Upper lobe of right lung (tissue), 1 donor: ENCODE measurements around the gene MGME1. TPM values are rescaled to one million over a fixed set of nuclear protein-coding genes. Genes with fewer than 3 reads are reported as not detected.

ENCODE experiments used
- ATAC-seq: fragments of 200-7000 bp; cut with Tn5 transposase; one replicate; pipeline ENCODE4 v1.9.1; 2020; ENCODE audit warnings: mild to moderate bottlenecking, moderate library complexity
- DNase-seq: peaks from one replicate; pipeline ENCODE4 v3.0.0-alpha.2; 2020
- H3K27ac ChIP-seq: fragments of 200-600 bp; one replicate; pipeline ENCODE4 v1.8.0; 2022
- H3K27me3 ChIP-seq: fragments of 200-600 bp; one replicate; pipeline ENCODE4 v1.8.0; 2022; ENCODE audit warnings: mild to moderate bottlenecking
- H3K36me3 ChIP-seq: fragments of 200-600 bp; one replicate; pipeline ENCODE4 v1.8.0; 2022
- H3K4me1 ChIP-seq: fragments of 200-600 bp; one replicate; pipeline ENCODE4 v1.8.0; 2022
- H3K4me3 ChIP-seq: fragments of 200-600 bp; one replicate; pipeline ENCODE4 v1.8.0; 2022; ENCODE audit warnings: mild to moderate bottlenecking
- H3K9me3 ChIP-seq: fragments of 200-600 bp; one replicate; pipeline ENCODE4 v1.8.0; 2022
- intact Hi-C: fragments of 100-400 bp; cut with DNase I; formaldehyde crosslinking; loops from one replicate; pipeline ENCODE4 v1.11.0; 2022
- total RNA-seq: library from RNA; stranded (reverse); fragmentation: NEBNext Ultra II Directional; extraction: Animal tissue kit (Norgen Biotek cat#: 25700); gene quantifications from one replicate; pipeline ENCODE4 v1.2.1, GENCODE V29; 2021
- TF ChIP-seq, protein P1 (sequence below): fragments of 200-600 bp; IDR thresholded peaks from one replicate; pipeline ENCODE4 v1.8.0; 2022; ENCODE audit warnings: antibody characterized with exemption
- donor health status: DM: no; HTN: yes; CAD: no; lungs with severe emphysema.

Gene MGME1
- total RNA-seq, 1 donor from 2014 or later = 10.2 TPM

DNA sequence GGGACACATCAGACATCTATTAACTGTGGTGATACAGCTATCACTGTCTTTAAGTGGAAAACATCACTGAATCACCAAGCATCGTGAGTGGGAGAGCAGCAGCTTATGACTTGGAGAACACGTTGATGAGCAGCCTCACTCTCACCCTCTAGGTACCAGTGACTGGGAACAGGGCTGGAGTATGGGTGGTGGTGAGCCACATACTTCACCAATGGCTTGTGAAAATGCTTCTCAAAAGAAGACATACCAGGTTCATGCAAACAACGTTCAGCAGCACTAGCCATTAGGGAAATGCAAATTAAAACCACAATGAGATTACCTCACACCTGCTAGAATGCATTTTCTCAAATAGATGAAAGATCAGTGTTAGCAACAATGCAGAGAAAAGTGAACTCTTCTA lies 25.5 kb upstream of the MGME1 start:
- TF ChIP-seq, protein P1, sequence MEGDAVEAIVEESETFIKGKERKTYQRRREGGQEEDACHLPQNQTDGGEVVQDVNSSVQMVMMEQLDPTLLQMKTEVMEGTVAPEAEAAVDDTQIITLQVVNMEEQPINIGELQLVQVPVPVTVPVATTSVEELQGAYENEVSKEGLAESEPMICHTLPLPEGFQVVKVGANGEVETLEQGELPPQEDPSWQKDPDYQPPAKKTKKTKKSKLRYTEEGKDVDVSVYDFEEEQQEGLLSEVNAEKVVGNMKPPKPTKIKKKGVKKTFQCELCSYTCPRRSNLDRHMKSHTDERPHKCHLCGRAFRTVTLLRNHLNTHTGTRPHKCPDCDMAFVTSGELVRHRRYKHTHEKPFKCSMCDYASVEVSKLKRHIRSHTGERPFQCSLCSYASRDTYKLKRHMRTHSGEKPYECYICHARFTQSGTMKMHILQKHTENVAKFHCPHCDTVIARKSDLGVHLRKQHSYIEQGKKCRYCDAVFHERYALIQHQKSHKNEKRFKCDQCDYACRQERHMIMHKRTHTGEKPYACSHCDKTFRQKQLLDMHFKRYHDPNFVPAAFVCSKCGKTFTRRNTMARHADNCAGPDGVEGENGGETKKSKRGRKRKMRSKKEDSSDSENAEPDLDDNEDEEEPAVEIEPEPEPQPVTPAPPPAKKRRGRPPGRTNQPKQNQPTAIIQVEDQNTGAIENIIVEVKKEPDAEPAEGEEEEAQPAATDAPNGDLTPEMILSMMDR = no peak
- DNase-seq = no peak
- H3K36me3 ChIP-seq = peaks cover 74% of the 10 kb centered on the region

DNA sequence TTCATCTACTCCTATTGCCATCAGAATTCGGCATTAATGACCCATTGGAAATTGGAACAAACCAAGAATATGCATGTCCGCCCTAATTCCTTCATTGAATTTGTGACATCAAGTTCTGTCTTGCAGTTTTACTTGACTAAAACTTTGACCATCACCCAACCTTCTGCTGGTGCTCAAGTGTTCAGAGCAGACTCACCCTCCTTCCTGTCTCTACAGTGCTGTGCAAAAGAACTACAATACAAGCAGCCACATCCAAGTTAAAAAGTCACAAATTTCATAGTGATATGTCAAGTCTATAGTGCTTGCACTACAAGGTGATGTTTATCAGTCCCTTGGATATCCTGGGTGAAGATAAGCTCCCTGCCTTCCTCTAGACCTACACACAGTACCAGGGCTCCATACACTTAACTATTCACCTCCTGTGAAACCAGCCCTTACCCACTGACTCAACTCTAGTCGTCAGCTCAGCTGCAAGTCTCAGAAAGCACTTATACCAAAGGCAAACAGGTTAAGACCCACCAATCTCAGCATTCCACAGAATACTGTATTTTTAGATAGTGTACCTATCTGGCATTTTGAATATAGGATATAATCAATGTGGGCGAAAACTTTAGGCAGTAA lies 23.9 kb upstream of the MGME1 start:
- Histone ChIP-seq H3K36me3 (peaks cover 91% of the 10 kb centered on the region), H3K9me3 (no peaks in the 10 kb centered on the region), H3K27me3 (no peaks in the 10 kb centered on the region), H3K4me1 (peaks cover 3% of the 10 kb centered on the region), H3K27ac (no peak overlapping the region), H3K4me3 (no peak overlapping the region)
- intact Hi-C loops = no loop called here
- ATAC-seq (no peak), DNase-seq (no peak)
- TF ChIP-seq, protein P1 = no peak

More for the DNA sequence above, 25.5 kb upstream of the MGME1 start:
- intact Hi-C loops = no loop called here
- no peak for ATAC-seq
- H3K27ac ChIP-seq = no peak overlapping the region
- no peaks in the 10 kb centered on the region for H3K27me3 ChIP-seq
- H3K4me3 ChIP-seq = no peak overlapping the region
- peaks cover 17% of the 10 kb centered on the region for H3K4me1 ChIP-seq
- no peaks in the 10 kb centered on the region for H3K9me3 ChIP-seq

DNA sequence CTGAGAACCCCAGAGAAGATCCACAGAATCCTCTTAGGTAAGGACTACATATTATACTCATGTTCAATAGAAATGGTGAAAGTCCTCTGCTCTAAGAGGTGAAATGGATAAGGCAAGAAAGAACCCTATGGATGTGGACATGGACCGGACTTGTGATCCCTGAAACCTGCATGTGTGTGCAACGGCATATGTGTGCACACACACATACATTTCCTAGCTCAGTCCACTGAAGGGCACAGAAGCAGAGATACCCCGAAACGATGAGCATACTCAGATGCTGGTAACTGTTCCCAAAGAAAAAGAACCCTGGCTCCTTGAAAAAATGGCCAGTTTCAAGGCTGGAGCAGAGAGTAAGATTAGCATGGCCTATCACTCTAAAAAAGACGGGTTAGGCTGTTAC lies 22.8 kb upstream of the MGME1 start:
- no peak for ATAC-seq
- intact Hi-C loops = no loop called here
- H3K4me1 ChIP-seq = peaks cover 3% of the 10 kb centered on the region
- peaks cover 98% of the 10 kb centered on the region for H3K36me3 ChIP-seq
- no peak overlapping the region for H3K27ac ChIP-seq
- no peaks in the 10 kb centered on the region for H3K27me3 ChIP-seq
- H3K9me3 ChIP-seq = no peaks in the 10 kb centered on the region
- no peak overlapping the region for H3K4me3 ChIP-seq
- TF ChIP-seq, protein P1 = no peak
- DNase-seq = no peak

DNA sequence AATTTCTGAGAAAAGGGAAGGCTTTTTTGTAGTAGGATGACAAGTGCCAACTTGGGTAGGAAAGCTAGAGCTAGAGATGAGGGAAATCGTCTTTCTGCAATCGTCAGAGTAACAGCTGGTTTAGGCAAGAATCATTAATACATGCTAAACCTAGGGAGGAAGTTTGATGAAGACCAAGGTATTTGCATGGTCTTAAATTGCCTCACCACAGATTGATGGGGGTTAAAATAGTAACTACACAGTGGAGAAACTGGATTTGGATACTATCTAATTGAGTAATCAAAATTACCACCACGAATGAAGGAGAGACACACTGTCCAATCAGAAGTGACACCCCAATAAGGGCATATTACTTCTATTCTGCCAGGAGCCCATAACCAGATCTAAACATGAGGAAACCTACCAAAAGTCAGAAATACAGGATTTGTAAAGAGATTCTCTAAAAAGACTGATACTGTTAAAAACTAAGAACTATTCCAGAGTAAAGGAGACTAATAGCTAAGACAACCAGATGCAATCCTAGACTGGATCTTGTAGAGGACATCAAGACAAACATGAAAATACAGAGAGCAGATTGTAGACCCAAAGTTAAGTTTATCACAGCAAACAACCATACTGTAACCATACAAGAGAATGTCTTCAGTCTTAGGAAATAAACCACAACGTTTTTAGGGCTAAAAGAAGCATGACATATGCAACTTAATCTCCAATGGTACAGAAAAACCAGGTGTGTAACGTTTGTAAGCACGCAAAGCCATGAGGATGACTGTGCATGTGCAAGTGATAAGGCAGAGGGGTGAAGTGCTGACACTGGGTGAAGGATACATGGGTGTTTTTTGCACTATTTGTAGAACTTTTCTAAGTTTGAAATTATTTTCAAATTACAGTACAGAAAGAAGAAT lies 22.0 kb upstream of the MGME1 start:
- Histone ChIP-seq H3K4me1 (peaks cover 3% of the 10 kb centered on the region), H3K4me3 (no peak overlapping the region), H3K36me3 (peaks cover 98% of the 10 kb centered on the region), H3K9me3 (no peaks in the 10 kb centered on the region), H3K27me3 (no peaks in the 10 kb centered on the region), H3K27ac (no peak overlapping the region)
- intact Hi-C loops = no loop called here
- no peak for ATAC-seq
- TF ChIP-seq, protein P1 = no peak
- DNase-seq = no peak

DNA sequence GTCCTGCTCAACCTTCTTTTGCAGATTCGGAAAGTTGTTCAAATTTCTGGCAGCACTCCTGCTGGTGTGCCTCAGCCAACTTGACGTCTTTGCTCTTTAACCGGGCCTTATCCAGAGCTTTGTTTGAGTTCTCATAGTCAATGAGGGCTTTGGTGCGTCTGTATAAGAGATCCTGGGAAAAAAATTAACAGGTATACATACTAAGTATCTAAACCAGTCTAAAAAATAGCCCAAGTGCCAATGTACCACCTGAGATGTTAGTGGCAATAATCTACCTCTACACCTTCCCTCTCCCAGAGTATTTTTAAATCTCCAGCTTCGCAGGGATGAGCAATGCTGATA lies 21.4 kb upstream of the MGME1 start:
- no peaks in the 10 kb centered on the region for H3K9me3 ChIP-seq
- DNase-seq = no peak
- H3K4me3 ChIP-seq = no peak overlapping the region
- H3K4me1 ChIP-seq = peaks cover 3% of the 10 kb centered on the region
- intact Hi-C loops = no loop called here
- no peak for ATAC-seq
- H3K27me3 ChIP-seq = no peaks in the 10 kb centered on the region
- no peak overlapping the region for H3K27ac ChIP-seq
- TF ChIP-seq, protein P1 = no peak
- peaks cover 98% of the 10 kb centered on the region for H3K36me3 ChIP-seq
